GM04503 (cell line): ENCODE measurements around the gene RYR2.

ENCODE experiments used
- DNase-seq: peaks from one replicate; pipeline ENCODE4 v3.0.0-alpha.2; 2012; ENCODE audit warnings: low read depth

Gene RYR2

DNA sequence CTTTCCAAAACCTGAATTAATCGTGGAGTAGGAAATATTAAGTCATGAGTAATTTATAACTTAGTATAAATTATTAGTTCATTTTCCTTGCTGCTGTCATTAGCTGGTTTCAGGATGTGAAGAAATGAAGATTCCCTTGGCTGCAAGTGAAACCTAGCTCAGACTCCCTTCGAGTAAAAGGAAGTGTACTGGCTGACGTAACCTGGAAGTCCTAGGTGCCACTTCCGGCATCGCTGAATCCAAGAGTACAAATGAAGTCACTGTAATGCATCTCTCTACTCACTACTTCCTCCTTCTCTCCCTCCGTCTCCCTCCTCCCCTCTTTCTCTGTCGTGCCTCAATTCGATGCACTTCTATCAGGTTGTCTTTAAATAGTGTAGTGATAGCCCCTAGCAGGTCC, 820.0 kb downstream of the RYR2 start:
- no peak for DNase-seq

- no peak for DNase-seq
Measured at GRCh38 chr1:237863234-237863633, 821.2 kb downstream of the RYR2 start.

DNA sequence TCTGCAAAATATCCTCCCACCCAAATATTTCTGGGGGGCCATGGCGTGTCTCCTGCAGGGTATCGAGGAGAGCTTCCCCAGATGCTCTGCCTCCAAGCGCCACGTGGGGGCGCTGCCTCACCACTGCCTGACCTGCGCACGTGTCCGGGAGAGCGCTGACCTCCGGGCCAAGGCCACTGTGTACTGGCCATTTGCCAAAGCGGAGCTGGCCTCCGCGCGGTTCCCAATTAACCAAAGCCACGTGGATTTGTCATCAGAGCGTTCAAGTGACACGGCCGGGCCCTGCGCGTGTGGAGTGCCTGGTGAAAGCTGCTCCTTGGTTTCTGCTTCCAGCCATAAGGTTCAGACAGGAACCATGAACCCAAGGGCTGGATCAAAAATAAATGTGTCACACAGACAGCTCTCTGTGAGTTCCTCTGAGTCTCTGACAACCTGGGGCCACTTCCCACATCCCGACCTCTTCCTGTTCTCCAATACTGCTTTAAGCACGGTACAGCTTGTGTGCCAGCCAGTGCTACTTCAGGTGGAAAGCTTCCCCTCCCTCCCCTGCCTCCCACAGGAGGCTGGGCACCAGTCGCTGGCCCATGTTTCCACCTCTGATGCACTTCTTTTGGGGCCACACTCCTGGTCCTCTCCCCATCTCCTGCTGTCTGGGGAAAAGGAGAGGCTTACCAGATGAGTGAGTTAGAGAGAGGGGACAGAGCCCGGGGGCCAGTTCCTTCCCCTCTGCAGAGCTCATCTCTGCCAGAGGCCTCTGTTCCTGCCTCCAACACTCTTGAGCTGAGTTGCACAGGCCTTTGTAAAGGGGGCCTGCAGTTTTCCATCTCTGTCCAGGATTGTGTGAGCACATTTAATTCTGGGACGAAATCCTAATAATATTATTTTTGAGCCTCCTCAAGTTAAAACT, 822.6 kb downstream of the RYR2 start:
- DNase-seq: no peak

DNA sequence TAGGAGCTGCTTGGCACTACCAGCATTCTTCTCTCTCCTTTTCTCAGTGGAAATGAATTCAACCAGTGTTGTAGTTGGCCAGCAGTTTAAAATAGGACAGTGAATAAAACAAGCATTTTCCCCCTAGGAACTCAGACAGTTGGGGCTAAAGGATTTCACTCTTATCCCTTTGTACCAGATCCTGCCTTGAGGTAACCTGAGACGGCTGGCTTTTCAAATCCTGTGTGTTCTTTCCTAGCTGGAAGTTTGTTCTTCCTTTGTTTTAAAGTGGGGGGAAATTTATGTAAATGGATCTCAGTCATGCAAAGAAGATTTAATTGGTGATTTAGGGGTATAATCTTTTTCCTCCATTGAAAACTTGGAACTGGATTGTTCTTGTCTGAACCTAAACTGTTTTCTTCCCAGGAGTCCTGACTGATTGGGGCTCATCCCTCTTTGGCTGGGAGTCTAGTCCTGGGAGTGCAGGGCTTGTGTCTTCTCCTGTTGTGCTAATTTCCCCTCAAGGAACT, 825.5 kb downstream of the RYR2 start:
- DNase-seq: no peak

DNA sequence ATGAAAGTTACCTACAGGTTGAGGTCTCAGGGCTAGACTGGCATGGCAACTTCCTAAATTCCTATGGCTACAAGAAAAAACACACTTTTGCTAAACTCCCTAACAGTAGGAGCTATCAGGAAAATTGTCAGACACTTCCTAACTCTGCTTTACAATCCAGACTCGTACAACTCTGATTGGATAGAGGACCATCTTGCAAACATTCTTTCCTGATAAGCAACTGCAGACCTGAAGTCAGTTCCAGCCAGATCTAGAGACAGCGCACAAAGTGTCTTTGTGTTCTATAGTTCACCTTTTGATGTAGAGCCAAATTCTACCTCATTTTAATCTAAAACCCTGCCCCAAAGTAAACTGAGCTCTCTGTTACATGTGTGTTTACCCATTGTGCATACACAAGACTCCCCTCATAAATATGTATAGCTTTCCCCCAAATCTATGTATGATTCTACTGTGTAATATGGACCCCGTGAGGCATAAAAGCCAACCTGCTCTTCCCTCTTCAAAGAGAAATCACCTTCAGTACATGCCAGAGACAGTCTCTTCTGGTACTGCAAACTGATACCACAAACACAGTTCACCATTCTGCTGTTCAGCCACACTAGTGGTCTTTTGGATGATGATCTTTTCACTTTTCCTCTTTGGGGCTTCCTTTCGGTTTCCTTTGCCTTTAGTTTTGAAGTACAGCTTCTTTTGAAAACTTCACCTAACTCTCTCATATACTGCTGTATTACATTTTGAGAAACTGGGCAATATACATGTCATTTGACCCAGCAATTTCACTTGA, 827.0 kb downstream of the RYR2 start:
- DNase-seq: no peak

DNA sequence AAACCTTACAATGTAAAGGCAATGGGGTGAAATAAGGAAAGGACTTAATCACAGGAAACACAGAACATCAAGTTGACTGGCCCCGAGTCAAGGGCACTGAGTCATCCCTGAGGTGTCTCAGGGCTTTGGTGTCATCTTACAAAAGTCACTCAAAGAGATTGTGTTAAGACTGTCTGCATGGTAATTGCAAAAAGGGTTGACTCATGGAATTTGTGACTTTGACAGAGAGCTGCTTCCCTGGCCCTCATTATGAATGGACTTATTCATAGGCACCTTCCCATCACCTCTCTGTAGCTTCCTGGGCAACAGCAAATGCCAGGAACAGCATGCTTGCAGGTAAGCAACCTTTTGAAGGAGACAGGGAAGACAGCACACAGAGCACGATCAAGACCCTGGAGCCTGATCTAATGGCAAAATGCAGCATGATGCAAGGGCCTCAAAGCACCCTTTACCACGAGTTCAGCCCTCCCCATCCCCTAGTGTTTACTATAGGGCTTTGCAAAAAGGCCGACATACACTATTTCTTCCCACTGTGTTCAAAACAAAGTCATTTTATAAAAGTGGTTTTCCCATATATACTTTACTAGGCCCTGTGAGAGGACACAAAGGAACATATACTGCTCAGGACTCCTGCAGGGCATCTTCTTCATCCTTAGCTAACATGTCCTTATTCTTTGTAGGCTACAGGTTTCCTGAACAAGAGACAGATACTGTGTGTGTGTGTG, 831.7 kb downstream of the RYR2 start:
- no peak for DNase-seq

DNA sequence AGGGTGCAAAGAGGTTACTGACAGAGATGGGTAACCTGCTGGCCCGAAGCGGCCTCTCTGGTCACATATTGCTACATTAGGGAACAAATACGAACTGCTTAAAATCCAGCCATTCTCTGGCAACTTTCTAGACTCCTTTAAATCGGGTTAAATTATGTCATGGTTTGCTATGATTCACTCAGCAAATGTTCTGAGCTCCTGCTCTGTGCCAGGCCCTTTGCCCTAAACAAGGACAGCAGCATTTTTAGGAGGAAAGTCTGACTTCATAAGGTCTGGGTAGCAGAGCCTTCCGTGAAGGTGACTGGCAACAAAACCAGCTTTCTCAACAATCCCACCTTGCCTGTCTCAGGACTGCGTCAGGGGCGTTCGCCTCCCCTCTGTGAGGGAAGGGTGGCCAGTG, 833.3 kb downstream of the RYR2 start:
- no peak for DNase-seq

GRCh38 chr1:237877631-237878030, 835.6 kb downstream of the RYR2 start:
- no peak for DNase-seq

GRCh38 chr1:237878406-237878805, 836.4 kb downstream of the RYR2 start:
- no peak for DNase-seq

- no peak for DNase-seq
Measured at GRCh38 chr1:237879195-237879594, 837.2 kb downstream of the RYR2 start.
